ENCODE results near the gene CBX2.

CBX2 gene

GRCh38 chr17:79777894-79778503, at the start of gene CBX2:
CBX2 (plus strand) TSS chr17:79778148; CDS start chr17:79778236, 88 bp downstream.
- H3K9ac ChIP-seq (ENCODE audit: low read depth, low read length): peak within 1 kb of the TSS; percentile 73
- peak within 1 kb of the TSS; percentile 92 for H3K27ac ChIP-seq (ENCODE audit: low read depth, low read length)

GRCh38 chr17:79728169-79728907, 49.6 kb upstream of the CBX2 start:
- Histone ChIP-seq H3K36me3 (ENCODE audit: control insufficient read depth, insufficient read depth, low read length) (no peaks in the 10 kb centered on the region), H3K27ac (ENCODE audit: low read depth, low read length) (no peak overlapping the region), H3K4me3 (ENCODE audit: low read depth, low read length) (no peak overlapping the region), H3K9ac (ENCODE audit: low read depth, low read length) (no peak overlapping the region), H3K9me3 (ENCODE audit: control insufficient read depth, insufficient read depth, low read length) (no peaks in the 10 kb centered on the region), H3K4me1 (ENCODE audit: control insufficient read depth, insufficient read depth, low read length) (no peaks in the 10 kb centered on the region), H3K27me3 (ENCODE audit: control insufficient read depth, insufficient read depth, low read length) (no peaks in the 10 kb centered on the region)

More at GRCh38 chr17:79777894-79778503, at the start of gene CBX2:
- peak within 1 kb of the TSS; percentile 86 for H3K4me3 ChIP-seq (ENCODE audit: low read depth, low read length)
- peaks cover 9% of the 10 kb centered on the region for H3K27me3 ChIP-seq (ENCODE audit: control insufficient read depth, insufficient read depth, low read length)
- peaks cover 24% of the 10 kb centered on the region for H3K4me1 ChIP-seq (ENCODE audit: control insufficient read depth, insufficient read depth, low read length)
- H3K36me3 ChIP-seq (ENCODE audit: control insufficient read depth, insufficient read depth, low read length): peaks cover 38% of the 10 kb centered on the region
- no peaks in the 10 kb centered on the region for H3K9me3 ChIP-seq (ENCODE audit: control insufficient read depth, insufficient read depth, low read length)

GRCh38 chr17:79728908-79729471, 49.0 kb upstream of the CBX2 start:
- no peak overlapping the region for H3K27ac ChIP-seq (ENCODE audit: low read depth, low read length)
- H3K4me1 ChIP-seq (ENCODE audit: control insufficient read depth, insufficient read depth, low read length): no peaks in the 10 kb centered on the region
- H3K9ac ChIP-seq (ENCODE audit: low read depth, low read length): no peak overlapping the region
- no peaks in the 10 kb centered on the region for H3K27me3 ChIP-seq (ENCODE audit: control insufficient read depth, insufficient read depth, low read length)
- no peaks in the 10 kb centered on the region for H3K36me3 ChIP-seq (ENCODE audit: control insufficient read depth, insufficient read depth, low read length)
- H3K4me3 ChIP-seq (ENCODE audit: low read depth, low read length): no peak overlapping the region
- H3K9me3 ChIP-seq (ENCODE audit: control insufficient read depth, insufficient read depth, low read length): no peaks in the 10 kb centered on the region

- H3K4me1 ChIP-seq (ENCODE audit: control insufficient read depth, insufficient read depth, low read length): no peaks in the 10 kb centered on the region
- no peak overlapping the region for H3K27ac ChIP-seq (ENCODE audit: low read depth, low read length)
- no peak overlapping the region for H3K9ac ChIP-seq (ENCODE audit: low read depth, low read length)
Observed at GRCh38 chr17:79729761-79730160, 48.2 kb upstream of the CBX2 start.

GRCh38 chr17:79730437-79730768, 47.5 kb upstream of the CBX2 start:
- no peak overlapping the region for H3K9ac ChIP-seq (ENCODE audit: low read depth, low read length)
- no peak overlapping the region for H3K27ac ChIP-seq (ENCODE audit: low read depth, low read length)
- H3K27me3 ChIP-seq (ENCODE audit: control insufficient read depth, insufficient read depth, low read length): no peaks in the 10 kb centered on the region
- no peaks in the 10 kb centered on the region for H3K36me3 ChIP-seq (ENCODE audit: control insufficient read depth, insufficient read depth, low read length)
- no peaks in the 10 kb centered on the region for H3K4me1 ChIP-seq (ENCODE audit: control insufficient read depth, insufficient read depth, low read length)
- no peak overlapping the region for H3K4me3 ChIP-seq (ENCODE audit: low read depth, low read length)
- no peaks in the 10 kb centered on the region for H3K9me3 ChIP-seq (ENCODE audit: control insufficient read depth, insufficient read depth, low read length)

More at GRCh38 chr17:79729761-79730160, 48.2 kb upstream of the CBX2 start:
- Histone ChIP-seq H3K36me3 (ENCODE audit: control insufficient read depth, insufficient read depth, low read length) (no peaks in the 10 kb centered on the region), H3K9me3 (ENCODE audit: control insufficient read depth, insufficient read depth, low read length) (no peaks in the 10 kb centered on the region), H3K27me3 (ENCODE audit: control insufficient read depth, insufficient read depth, low read length) (no peaks in the 10 kb centered on the region), H3K4me3 (ENCODE audit: low read depth, low read length) (no peak overlapping the region)

GRCh38 chr17:79730769-79731483, 47.0 kb upstream of the CBX2 start, which contains the start of gene ENPP7:
ENPP7 (plus strand) TSS chr17:79730943; CDS start chr17:79731140, 197 bp downstream.
- Histone ChIP-seq H3K9me3 (ENCODE audit: control insufficient read depth, insufficient read depth, low read length) (no peaks in the 10 kb centered on the region), H3K4me3 (ENCODE audit: low read depth, low read length) (no peak within 1 kb of the TSS), H3K9ac (ENCODE audit: low read depth, low read length) (no peak within 1 kb of the TSS), H3K4me1 (ENCODE audit: control insufficient read depth, insufficient read depth, low read length) (no peaks in the 10 kb centered on the region), H3K27me3 (ENCODE audit: control insufficient read depth, insufficient read depth, low read length) (no peaks in the 10 kb centered on the region), H3K27ac (ENCODE audit: low read depth, low read length) (no peak within 1 kb of the TSS), H3K36me3 (ENCODE audit: control insufficient read depth, insufficient read depth, low read length) (no peaks in the 10 kb centered on the region)

GRCh38 chr17:79732254-79732653, 45.7 kb upstream of the CBX2 start:
- Histone ChIP-seq H3K4me3 (ENCODE audit: low read depth, low read length) (no peak overlapping the region), H3K27me3 (ENCODE audit: control insufficient read depth, insufficient read depth, low read length) (no peaks in the 10 kb centered on the region; the same call in 1 of the 2 replicates), H3K9me3 (ENCODE audit: control insufficient read depth, insufficient read depth, low read length) (no peaks in the 10 kb centered on the region), H3K4me1 (ENCODE audit: control insufficient read depth, insufficient read depth, low read length) (no peaks in the 10 kb centered on the region), H3K36me3 (ENCODE audit: control insufficient read depth, insufficient read depth, low read length) (no peaks in the 10 kb centered on the region), H3K27ac (ENCODE audit: low read depth, low read length) (no peak overlapping the region), H3K9ac (ENCODE audit: low read depth, low read length) (no peak overlapping the region)

- H3K36me3 ChIP-seq (ENCODE audit: control insufficient read depth, insufficient read depth, low read length): no peaks in the 10 kb centered on the region
- H3K4me3 ChIP-seq (ENCODE audit: low read depth, low read length): no peak overlapping the region
- H3K27ac ChIP-seq (ENCODE audit: low read depth, low read length): no peak overlapping the region
- no peaks in the 10 kb centered on the region for H3K9me3 ChIP-seq (ENCODE audit: control insufficient read depth, insufficient read depth, low read length)
- no peaks in the 10 kb centered on the region for H3K4me1 ChIP-seq (ENCODE audit: control insufficient read depth, insufficient read depth, low read length)
- no peak overlapping the region for H3K9ac ChIP-seq (ENCODE audit: low read depth, low read length)
- H3K27me3 ChIP-seq (ENCODE audit: control insufficient read depth, insufficient read depth, low read length): no peaks in the 10 kb centered on the region; the same call in 1 of the 2 replicates
Observed at GRCh38 chr17:79732804-79733691, 44.9 kb upstream of the CBX2 start.

- no peak overlapping the region for H3K9ac ChIP-seq (ENCODE audit: low read depth, low read length)
- no peaks in the 10 kb centered on the region for H3K9me3 ChIP-seq (ENCODE audit: control insufficient read depth, insufficient read depth, low read length)
- H3K4me3 ChIP-seq (ENCODE audit: low read depth, low read length): no peak overlapping the region
- H3K4me1 ChIP-seq (ENCODE audit: control insufficient read depth, insufficient read depth, low read length): no peaks in the 10 kb centered on the region
- H3K27ac ChIP-seq (ENCODE audit: low read depth, low read length): no peak overlapping the region
- H3K36me3 ChIP-seq (ENCODE audit: control insufficient read depth, insufficient read depth, low read length): no peaks in the 10 kb centered on the region
- no peaks in the 10 kb centered on the region; the same call in 1 of the 2 replicates for H3K27me3 ChIP-seq (ENCODE audit: control insufficient read depth, insufficient read depth, low read length)
Observed at GRCh38 chr17:79733692-79734070, 44.3 kb upstream of the CBX2 start.

GRCh38 chr17:79735096-79735495, 42.9 kb upstream of the CBX2 start:
- Histone ChIP-seq H3K36me3 (ENCODE audit: control insufficient read depth, insufficient read depth, low read length) (no peaks in the 10 kb centered on the region), H3K9me3 (ENCODE audit: control insufficient read depth, insufficient read depth, low read length) (no peaks in the 10 kb centered on the region), H3K4me3 (ENCODE audit: low read depth, low read length) (no peak overlapping the region), H3K4me1 (ENCODE audit: control insufficient read depth, insufficient read depth, low read length) (no peaks in the 10 kb centered on the region), H3K9ac (ENCODE audit: low read depth, low read length) (no peak overlapping the region), H3K27me3 (ENCODE audit: control insufficient read depth, insufficient read depth, low read length) (peaks cover 2% of the 10 kb centered on the region), H3K27ac (ENCODE audit: low read depth, low read length) (no peak overlapping the region)
